ENCODE measurements around the gene SLC17A8. TPM values are rescaled to one million over a fixed set of nuclear protein-coding genes. Genes with fewer than 3 reads are reported as not detected.

Gene SLC17A8
- total RNA-seq, 5 donors from 2014 or later (not counting 1 experiment from before 2014, with no cell fraction given) = not detected

DNA sequence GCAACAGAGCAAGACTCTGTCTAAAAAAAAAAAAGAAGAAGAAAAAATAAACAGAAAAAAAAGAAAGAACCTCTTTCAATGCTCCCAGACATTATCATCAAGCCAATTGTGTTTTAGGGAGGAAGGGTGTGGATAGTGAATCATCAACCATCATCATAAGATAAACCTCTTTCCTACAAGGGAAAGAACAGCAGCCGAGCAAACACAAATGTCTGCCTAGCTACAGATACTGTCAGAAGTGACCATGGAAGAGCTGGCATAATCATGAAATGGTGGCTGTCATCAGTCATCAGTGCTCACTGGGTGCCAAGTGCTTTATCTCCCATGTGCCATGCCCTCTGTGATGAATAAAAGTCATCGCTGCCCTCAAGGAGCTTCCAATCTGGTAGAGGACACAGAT, 46.6 kb downstream of the SLC17A8 start:
- Mint-ChIP-seq H3K27me3 (peaks cover 3 to 5% of the 10 kb centered on the region in 2 donors), H3K9me3 (no peaks in the 10 kb centered on the region), H3K4me3 (no peak overlapping the region), H3K27ac (no peak overlapping the region), H3K4me1 (no peaks in the 10 kb centered on the region), H3K36me3 (no peaks in the 10 kb centered on the region)
- ATAC-seq (replicated peaks in 1 of 4) (no peak), DNase-seq (no peak)
- Histone ChIP-seq H3K9me3 (no peaks in the 10 kb centered on the region), H3K27me3 (replicated peaks in 1 of 2; ENCODE audit: control insufficient read depth in 2 of 2, extremely low read depth in 1 of 2, insufficient read depth in 2 of 2, low read length in 1 of 2) (no peaks in the 10 kb centered on the region), H3K27ac (ENCODE audit: low read length) (no peak overlapping the region), H3K4me3 (ENCODE audit: control insufficient read depth in 1 of 2, extremely low read depth in 1 of 2, low read length in 1 of 2) (no peak overlapping the region), H3K36me3 (ENCODE audit: control insufficient read depth in 2 of 2, extremely low read depth in 1 of 2, insufficient read depth in 1 of 2, low read length in 1 of 2) (no peaks in the 10 kb centered on the region), H3K4me1 (ENCODE audit: control insufficient read depth in 1 of 2, extremely low read depth in 1 of 2, insufficient read depth in 2 of 2, low read length in 2 of 2) (no peaks in the 10 kb centered on the region)
- no CpG with 5 or more reads among the region's 2 CpGs for WGBS (ENCODE audit: insufficient coverage)
- POLR2A ChIA-PET = no interaction called here
- CTCF ChIA-PET = interaction anchor here (0.5 to 2.2 kb wide), 2 partner anchors 168 to 169 kb away, joined by 6 to 10 read pairs; no protein-coding TSS in a partner anchor

DNA sequence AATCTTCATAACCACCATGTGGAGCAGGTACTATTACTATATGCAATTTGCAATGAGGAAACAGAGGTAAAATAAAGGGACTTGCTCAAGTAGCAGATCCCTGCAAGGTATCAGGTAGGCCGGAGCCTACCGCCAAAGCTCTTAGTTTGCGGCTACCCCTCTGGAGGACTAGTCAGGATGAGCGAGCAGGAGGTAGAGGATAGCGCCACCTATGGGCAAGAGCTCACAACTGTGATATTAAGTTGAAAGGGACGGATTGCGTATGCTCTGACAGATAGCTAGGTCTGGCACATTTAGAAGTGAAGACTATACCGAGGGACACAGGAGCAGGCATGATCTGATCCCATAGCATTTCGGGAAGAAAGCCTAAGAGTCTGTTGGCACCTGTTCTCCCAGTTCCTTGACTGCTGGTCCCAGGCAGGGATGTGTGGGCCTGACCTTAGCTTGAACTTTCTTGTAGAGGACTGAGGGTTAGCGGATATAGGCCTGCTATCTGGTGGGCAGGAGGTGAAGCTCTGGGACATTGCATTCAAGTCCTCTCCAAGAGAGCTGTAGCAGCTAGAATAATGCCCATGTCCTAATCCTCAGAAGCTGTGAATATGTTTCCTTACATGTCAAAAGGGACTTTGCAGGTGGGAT, 48.0 kb downstream of the SLC17A8 start:
- Histone ChIP-seq H3K36me3 (ENCODE audit: control insufficient read depth in 2 of 2, extremely low read depth in 1 of 2, insufficient read depth in 1 of 2, low read length in 1 of 2) (no peaks in the 10 kb centered on the region), H3K27ac (ENCODE audit: low read length) (no peak overlapping the region), H3K4me3 (ENCODE audit: control insufficient read depth in 1 of 2, extremely low read depth in 1 of 2, low read length in 1 of 2) (no peak overlapping the region), H3K4me1 (ENCODE audit: control insufficient read depth in 1 of 2, extremely low read depth in 1 of 2, insufficient read depth in 2 of 2, low read length in 2 of 2) (no peaks in the 10 kb centered on the region), H3K27me3 (replicated peaks in 1 of 2; ENCODE audit: control insufficient read depth in 2 of 2, extremely low read depth in 1 of 2, insufficient read depth in 2 of 2, low read length in 1 of 2) (peaks cover 0 to 4% of the 10 kb centered on the region in 2 experiments), H3K9me3 (no peaks in the 10 kb centered on the region)
- ChIA-PET POLR2A (no interaction called here), CTCF (interaction anchor here (0.6 to 2.2 kb wide), 7 partner anchors 12 to 267 kb away, joined by 3 to 10 read pairs (median 3); no protein-coding TSS in a partner anchor)
- H3K4me1 Mint-ChIP-seq = no peaks in the 10 kb centered on the region
- no peaks in the 10 kb centered on the region for H3K9me3 Mint-ChIP-seq
- peak in 8 of 35 experiments; percentile 0 to 28 (median 2) for DNase-seq
- no peak overlapping the region for H3K27ac Mint-ChIP-seq
- 63% methylated on average over 9 of the region's 10 CpGs for WGBS (ENCODE audit: insufficient coverage)
- H3K27me3 Mint-ChIP-seq = peaks cover 11 to 12% of the 10 kb centered on the region in 2 donors
- ATAC-seq (replicated peaks in 1 of 4) = no peak
- H3K4me3 Mint-ChIP-seq = no peak overlapping the region
- no peaks in the 10 kb centered on the region for H3K36me3 Mint-ChIP-seq

DNA sequence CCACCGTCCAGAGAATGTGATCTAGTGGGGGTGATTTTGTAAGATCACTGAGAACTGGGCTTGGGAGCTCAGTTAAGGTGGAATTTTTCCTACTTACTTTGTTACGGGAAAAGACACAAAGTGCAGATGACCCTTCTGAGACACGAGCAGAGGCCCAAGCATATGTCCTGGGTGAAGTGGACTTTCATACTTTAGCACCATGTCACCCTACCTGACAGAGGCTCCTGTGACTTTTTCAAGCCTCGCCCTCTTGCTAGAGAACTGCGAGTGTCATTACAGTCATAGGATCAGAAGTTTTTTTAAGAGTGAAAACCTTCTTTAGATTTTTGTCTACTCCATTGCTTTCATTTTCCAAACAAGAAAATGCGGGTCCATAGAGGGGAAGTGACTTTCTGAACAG, 56.1 kb downstream of the SLC17A8 start:
- no peaks in the 10 kb centered on the region for H3K9me3 Mint-ChIP-seq
- Histone ChIP-seq H3K4me1 (ENCODE audit: control insufficient read depth in 1 of 2, extremely low read depth in 1 of 2, insufficient read depth in 2 of 2, low read length in 2 of 2) (no peaks in the 10 kb centered on the region), H3K4me3 (ENCODE audit: control insufficient read depth in 1 of 2, extremely low read depth in 1 of 2, low read length in 1 of 2) (no peak overlapping the region), H3K36me3 (ENCODE audit: control insufficient read depth in 2 of 2, extremely low read depth in 1 of 2, insufficient read depth in 1 of 2, low read length in 1 of 2) (no peaks in the 10 kb centered on the region), H3K27me3 (replicated peaks in 1 of 2; ENCODE audit: control insufficient read depth in 2 of 2, extremely low read depth in 1 of 2, insufficient read depth in 2 of 2, low read length in 1 of 2) (peaks cover 0 to 10% of the 10 kb centered on the region in 2 experiments), H3K9me3 (no peaks in the 10 kb centered on the region), H3K27ac (ENCODE audit: low read length) (no peak overlapping the region)
- DNase-seq = no peak
- no peak overlapping the region for H3K27ac Mint-ChIP-seq
- peaks cover 7 to 32% of the 10 kb centered on the region in 2 donors for H3K27me3 Mint-ChIP-seq
- H3K4me1 Mint-ChIP-seq = no peaks in the 10 kb centered on the region
- WGBS (ENCODE audit: insufficient coverage) = 70% methylated on average over 2 of the region's 6 CpGs
- no peak for ATAC-seq (replicated peaks in 1 of 4)
- POLR2A ChIA-PET = no interaction called here
- H3K4me3 Mint-ChIP-seq = no peak overlapping the region
- no peaks in the 10 kb centered on the region for H3K36me3 Mint-ChIP-seq
- CTCF ChIA-PET = no interaction called here

- POLR2A ChIA-PET = no interaction called here
- CTCF ChIA-PET = no interaction called here
- Mint-ChIP-seq H3K4me1 (no peaks in the 10 kb centered on the region), H3K9me3 (no peaks in the 10 kb centered on the region), H3K27me3 (peaks cover 2 to 28% of the 10 kb centered on the region in 2 donors), H3K36me3 (no peaks in the 10 kb centered on the region), H3K4me3 (no peak overlapping the region), H3K27ac (no peak overlapping the region)
- no peak for DNase-seq
- Histone ChIP-seq H3K4me3 (ENCODE audit: control insufficient read depth in 1 of 2, extremely low read depth in 1 of 2, low read length in 1 of 2) (no peak overlapping the region), H3K4me1 (ENCODE audit: control insufficient read depth in 1 of 2, extremely low read depth in 1 of 2, insufficient read depth in 2 of 2, low read length in 2 of 2) (no peaks in the 10 kb centered on the region), H3K9me3 (no peaks in the 10 kb centered on the region), H3K27me3 (replicated peaks in 1 of 2; ENCODE audit: control insufficient read depth in 2 of 2, extremely low read depth in 1 of 2, insufficient read depth in 2 of 2, low read length in 1 of 2) (peaks cover 0 to 5% of the 10 kb centered on the region in 2 experiments), H3K27ac (ENCODE audit: low read length) (no peak overlapping the region), H3K36me3 (ENCODE audit: control insufficient read depth in 2 of 2, extremely low read depth in 1 of 2, insufficient read depth in 1 of 2, low read length in 1 of 2) (no peaks in the 10 kb centered on the region)
- WGBS (ENCODE audit: insufficient coverage) = 57% methylated on average over 4 of the region's 4 CpGs
- no peak for ATAC-seq (replicated peaks in 1 of 4)
These were observed 57.9 kb downstream of the SLC17A8 start for GRCh38 chr12:100414739-100415138.

- Mint-ChIP-seq H3K36me3 (no peaks in the 10 kb centered on the region), H3K27me3 (peaks cover 3 to 16% of the 10 kb centered on the region in 2 donors), H3K27ac (no peak overlapping the region), H3K4me1 (no peaks in the 10 kb centered on the region), H3K9me3 (peaks cover 9 to 12% (median 9%) of the 10 kb centered on the region in 3 donors), H3K4me3 (no peak overlapping the region)
- Histone ChIP-seq H3K27ac (ENCODE audit: low read length) (no peak overlapping the region), H3K27me3 (replicated peaks in 1 of 2; ENCODE audit: control insufficient read depth in 2 of 2, extremely low read depth in 1 of 2, insufficient read depth in 2 of 2, low read length in 1 of 2) (no peaks in the 10 kb centered on the region), H3K36me3 (ENCODE audit: control insufficient read depth in 2 of 2, extremely low read depth in 1 of 2, insufficient read depth in 1 of 2, low read length in 1 of 2) (no peaks in the 10 kb centered on the region), H3K4me3 (ENCODE audit: control insufficient read depth in 1 of 2, extremely low read depth in 1 of 2, low read length in 1 of 2) (no peak overlapping the region), H3K9me3 (no peaks in the 10 kb centered on the region), H3K4me1 (ENCODE audit: control insufficient read depth in 1 of 2, extremely low read depth in 1 of 2, insufficient read depth in 2 of 2, low read length in 2 of 2) (no peaks in the 10 kb centered on the region)
- ChIA-PET CTCF (no interaction called here), POLR2A (no interaction called here)
- no peak for ATAC-seq (replicated peaks in 1 of 4)
- DNase-seq = no peak
These were observed 65.8 kb downstream of the SLC17A8 start for GRCh38 chr12:100422646-100423045.

- H3K27ac ChIP-seq (ENCODE audit: low read length) = no peak overlapping the region
- H3K9me3 ChIP-seq = no peaks in the 10 kb centered on the region
- Mint-ChIP-seq H3K9me3 (peaks cover 9 to 13% (median 10%) of the 10 kb centered on the region in 3 donors), H3K4me1 (no peaks in the 10 kb centered on the region), H3K4me3 (no peak overlapping the region), H3K27ac (no peak overlapping the region), H3K36me3 (no peaks in the 10 kb centered on the region), H3K27me3 (peaks cover 3 to 12% of the 10 kb centered on the region in 2 donors)
- no peak overlapping the region for H3K4me3 ChIP-seq (ENCODE audit: control insufficient read depth in 1 of 2, extremely low read depth in 1 of 2, low read length in 1 of 2)
- no peaks in the 10 kb centered on the region for H3K36me3 ChIP-seq (ENCODE audit: control insufficient read depth in 2 of 2, extremely low read depth in 1 of 2, insufficient read depth in 1 of 2, low read length in 1 of 2)
- DNase-seq (no peak), ATAC-seq (replicated peaks in 1 of 4) (no peak)
- POLR2A ChIA-PET = no interaction called here
- H3K27me3 ChIP-seq (replicated peaks in 1 of 2; ENCODE audit: control insufficient read depth in 2 of 2, extremely low read depth in 1 of 2, insufficient read depth in 2 of 2, low read length in 1 of 2) = no peaks in the 10 kb centered on the region
- H3K4me1 ChIP-seq (ENCODE audit: control insufficient read depth in 1 of 2, extremely low read depth in 1 of 2, insufficient read depth in 2 of 2, low read length in 2 of 2) = no peaks in the 10 kb centered on the region
- no CpG with 5 or more reads among the region's 1 CpG for WGBS (ENCODE audit: insufficient coverage)
- CTCF ChIA-PET = interaction anchor here in 1 of 2 donors (0.7 kb wide), 1 partner anchor 362 kb away, joined by 3 read pairs; no protein-coding TSS in a partner anchor
These were observed 69.3 kb downstream of the SLC17A8 start for GRCh38 chr12:100426145-100426544.

Data from T-cell (primary cell).